ENCODE results near the gene HS3ST1. TPM values are rescaled to one million over a fixed set of nuclear protein-coding genes. Genes with fewer than 3 reads are reported as not detected.

The HS3ST1 gene
- total and polyA plus RNA-seq, 3 donors from 2014 or later, result 1.2 to 8.8 (median 4.3) TPM

DNA sequence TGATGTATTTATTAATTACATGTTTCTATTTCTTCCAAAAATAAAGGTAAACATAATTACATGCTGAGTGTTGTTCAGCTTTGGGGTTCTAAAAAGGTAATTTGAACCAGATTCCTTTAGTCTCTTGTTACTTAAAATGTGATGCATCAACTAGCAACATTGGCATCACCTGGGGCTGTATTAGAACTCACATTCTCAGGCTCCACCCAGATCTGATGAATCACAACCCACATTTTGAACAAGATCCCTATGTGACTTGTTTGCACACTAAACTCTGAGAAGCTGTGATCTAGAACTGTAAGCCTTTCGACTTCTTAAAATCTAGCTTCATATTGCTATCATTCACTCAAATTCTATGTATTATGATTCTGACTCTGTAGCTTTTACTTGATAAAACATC lies 23.0 kb upstream of the HS3ST1 start:
- 92 to 94% methylated on average over 1 of the region's 1 CpG for WGBS, 2 donors
- DNase-seq, result no peak
- no peak overlapping the region for H3K27ac ChIP-seq
- no peaks in the 10 kb centered on the region for H3K9me3 ChIP-seq
- no peaks in the 10 kb centered on the region for H3K36me3 ChIP-seq (ENCODE audit: low read depth, missing control alignments)
- H3K27me3 ChIP-seq, result no peaks in the 10 kb centered on the region
- H3K4me1 ChIP-seq, result no peaks in the 10 kb centered on the region
- TF ChIP-seq POLR2A (IDR thresholded peaks at IDR 0.05) (no peak), CTCF (IDR thresholded peaks at IDR 0.05) (no peak)
- H3K4me3 ChIP-seq, result no peak overlapping the region
- intact Hi-C loops (cut with DNase I; ENCODE audit: low total_unique reads), result no loop called here

GRCh38 chr4:11446155-11446811 lies 17.6 kb upstream of the HS3ST1 start:
- TF ChIP-seq POLR2A (IDR thresholded peaks at IDR 0.05) (no peak), CTCF (IDR thresholded peaks at IDR 0.05) (no peak)
- DNase-seq, result no peak

GRCh38 chr4:11441194-11441556 lies 12.5 kb upstream of the HS3ST1 start:
- Histone ChIP-seq H3K27ac (no peak overlapping the region), H3K4me3 (no peak overlapping the region), H3K36me3 (ENCODE audit: low read depth, missing control alignments) (no peaks in the 10 kb centered on the region), H3K9me3 (no peaks in the 10 kb centered on the region), H3K27me3 (no peaks in the 10 kb centered on the region), H3K4me1 (no peaks in the 10 kb centered on the region)
- intact Hi-C loops (cut with DNase I; ENCODE audit: low total_unique reads), result no loop called here
- TF ChIP-seq CTCF (IDR thresholded peaks at IDR 0.05) (no peak), POLR2A (IDR thresholded peaks at IDR 0.05) (no peak)
- WGBS, 2 donors, result 87 to 95% methylated on average over 1 of the region's 1 CpG
- no peak for DNase-seq

More at GRCh38 chr4:11446155-11446811, 17.6 kb upstream of the HS3ST1 start:
- Histone ChIP-seq H3K36me3 (ENCODE audit: low read depth, missing control alignments) (no peaks in the 10 kb centered on the region), H3K27ac (no peak overlapping the region), H3K27me3 (no peaks in the 10 kb centered on the region), H3K9me3 (no peaks in the 10 kb centered on the region), H3K4me1 (no peaks in the 10 kb centered on the region), H3K4me3 (no peak overlapping the region)
- intact Hi-C loops (cut with DNase I; ENCODE audit: low total_unique reads), result no loop called here

- Histone ChIP-seq H3K27me3 (no peaks in the 10 kb centered on the region), H3K4me1 (no peaks in the 10 kb centered on the region), H3K4me3 (no peak overlapping the region), H3K27ac (no peak overlapping the region), H3K9me3 (no peaks in the 10 kb centered on the region), H3K36me3 (ENCODE audit: low read depth, missing control alignments) (no peaks in the 10 kb centered on the region)
- no peak for TF ChIP-seq CTCF (IDR thresholded peaks at IDR 0.05)
- TF ChIP-seq POLR2A (IDR thresholded peaks at IDR 0.05), result no peak
- no peak for DNase-seq
- intact Hi-C loops (cut with DNase I; ENCODE audit: low total_unique reads), result no loop called here
- 63 to 83% methylated on average over 4 of the region's 4 CpGs for WGBS, 2 donors
These were observed 11.9 kb upstream of the HS3ST1 start for GRCh38 chr4:11440481-11441193.

- Histone ChIP-seq H3K9me3 (no peaks in the 10 kb centered on the region), H3K27me3 (no peaks in the 10 kb centered on the region), H3K36me3 (ENCODE audit: low read depth, missing control alignments) (no peaks in the 10 kb centered on the region), H3K4me1 (no peaks in the 10 kb centered on the region), H3K27ac (no peak overlapping the region), H3K4me3 (no peak overlapping the region)
- intact Hi-C loops (cut with DNase I; ENCODE audit: low total_unique reads), result no loop called here
- WGBS, 2 donors, result 77 to 95% methylated on average over 2 of the region's 2 CpGs
- TF ChIP-seq POLR2A (IDR thresholded peaks at IDR 0.05), result no peak
- DNase-seq, result no peak
These were observed 11.1 kb upstream of the HS3ST1 start for GRCh38 chr4:11439836-11440235.
